Lower leg skin (tissue), 4 donors: ENCODE measurements around the gene GREB1L. TPM values are rescaled to one million over a fixed set of nuclear protein-coding genes. Genes with fewer than 3 reads are reported as not detected.

ENCODE experiments used
- DNase-seq, 2 donors: peaks; one replicate each; pipeline ENCODE4 v3.0.0-alpha.2; 2019; ENCODE audit warnings: low spot score in 2 of 2
- H3K4me3 ChIP-seq: fragments of 200-600 bp; sonication (generic); 2 replicates; pipeline ENCODE4 v1.5.1; 2017; ENCODE audit warnings: mild to moderate bottlenecking, low read depth; ENCODE audit not compliant: poor library complexity, severe bottlenecking
- POLR2A ChIP-seq, 2 donors: fragments of 450-650 bp; IDR thresholded peaks; one replicate each; pipeline ENCODE4 v1.6.1; 2016 to 2017; ENCODE audit warnings: antibody characterized with exemption in 2 of 2, mild to moderate bottlenecking in 1 of 2, moderate library complexity in 1 of 2
- WGBS, 2 donors: methylation state at CpG; one replicate each; pipeline ENCODE4 v1.1.5; 2018; 5-methylcytosine and 5-hydroxymethylcytosine counted together
- intact Hi-C: fragments of 100-400 bp; cut with DNase I; formaldehyde crosslinking; loops from one replicate; pipeline ENCODE4 v1.15.0; 2023; ENCODE audit warnings: low total_unique reads
- total RNA-seq, 4 donors: library from RNA; depleted of rRNA; stranded (reverse); fragments of >200 nt; gene quantifications; one replicate each; pipeline ENCODE4 v1.1.0, GENCODE V29; 2016
- TF ChIP-seq, protein P1 (sequence below), 3 donors: fragments of 450-650 bp; IDR thresholded peaks; one replicate each; pipeline ENCODE4 v1.5.1; 2016; ENCODE audit warnings: antibody characterized with exemption in 3 of 3, mild to moderate bottlenecking in 3 of 3, moderate library complexity in 2 of 3

GREB1L gene
- total RNA-seq, 4 donors from 2014 or later: 1.1 to 6.5 (median 4.0) TPM

DNA sequence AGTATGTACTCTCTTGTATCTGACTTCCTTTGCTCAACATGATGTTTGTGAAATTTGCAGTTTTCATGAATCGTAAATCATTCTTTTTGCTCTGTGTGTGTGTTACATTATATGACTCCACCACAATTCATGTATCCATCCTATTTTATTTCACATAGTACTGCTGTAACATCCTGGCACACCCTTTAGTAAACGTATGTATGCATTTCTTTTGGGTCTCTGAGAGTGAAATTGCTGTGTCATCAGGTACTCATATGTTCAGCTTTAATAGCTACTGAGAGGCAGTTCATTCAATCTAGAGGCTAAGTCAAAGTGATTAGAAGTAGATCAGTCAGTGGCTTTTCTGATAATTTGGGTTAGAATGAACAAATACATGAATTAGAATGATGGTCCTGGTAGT lies 239.7 kb downstream of the GREB1L start:
- no peak overlapping the region for H3K4me3 ChIP-seq
- DNase-seq: no peak
- WGBS, 2 donors: 63 to 66% methylated on average over 2 of the region's 2 CpGs
- TF ChIP-seq, protein P1, sequence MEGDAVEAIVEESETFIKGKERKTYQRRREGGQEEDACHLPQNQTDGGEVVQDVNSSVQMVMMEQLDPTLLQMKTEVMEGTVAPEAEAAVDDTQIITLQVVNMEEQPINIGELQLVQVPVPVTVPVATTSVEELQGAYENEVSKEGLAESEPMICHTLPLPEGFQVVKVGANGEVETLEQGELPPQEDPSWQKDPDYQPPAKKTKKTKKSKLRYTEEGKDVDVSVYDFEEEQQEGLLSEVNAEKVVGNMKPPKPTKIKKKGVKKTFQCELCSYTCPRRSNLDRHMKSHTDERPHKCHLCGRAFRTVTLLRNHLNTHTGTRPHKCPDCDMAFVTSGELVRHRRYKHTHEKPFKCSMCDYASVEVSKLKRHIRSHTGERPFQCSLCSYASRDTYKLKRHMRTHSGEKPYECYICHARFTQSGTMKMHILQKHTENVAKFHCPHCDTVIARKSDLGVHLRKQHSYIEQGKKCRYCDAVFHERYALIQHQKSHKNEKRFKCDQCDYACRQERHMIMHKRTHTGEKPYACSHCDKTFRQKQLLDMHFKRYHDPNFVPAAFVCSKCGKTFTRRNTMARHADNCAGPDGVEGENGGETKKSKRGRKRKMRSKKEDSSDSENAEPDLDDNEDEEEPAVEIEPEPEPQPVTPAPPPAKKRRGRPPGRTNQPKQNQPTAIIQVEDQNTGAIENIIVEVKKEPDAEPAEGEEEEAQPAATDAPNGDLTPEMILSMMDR (IDR thresholded peaks at IDR 0.05): no peak
- TF ChIP-seq POLR2A (IDR thresholded peaks at IDR 0.05): no peak
- intact Hi-C loops: no loop called here

DNA sequence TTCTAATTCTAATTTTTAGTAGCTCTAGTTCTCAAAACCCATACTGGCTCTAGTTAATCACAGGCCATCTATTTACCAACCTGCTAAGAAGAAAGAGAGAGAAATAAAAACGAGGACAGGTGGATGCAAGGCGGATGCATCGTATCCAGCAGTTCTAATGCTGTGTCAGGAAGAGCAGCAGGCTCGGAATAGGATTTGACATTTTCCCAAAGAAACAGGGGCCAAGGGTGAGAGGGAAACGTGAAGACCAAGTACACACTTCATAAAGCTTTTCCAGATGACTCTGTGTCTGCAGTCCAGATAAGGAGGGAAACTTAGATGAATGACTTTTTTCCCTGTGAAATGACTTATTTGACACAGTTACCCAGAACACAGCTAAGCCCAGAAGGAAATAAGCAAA lies 241.0 kb downstream of the GREB1L start:
- TF ChIP-seq, protein P1 (IDR thresholded peaks at IDR 0.05): no peak
- no peak for TF ChIP-seq POLR2A (IDR thresholded peaks at IDR 0.05)
- intact Hi-C loops: no loop called here
- no peak for DNase-seq
- 67 to 68% methylated on average over 5 of the region's 5 CpGs for WGBS, 2 donors
- H3K4me3 ChIP-seq: no peak overlapping the region

DNA sequence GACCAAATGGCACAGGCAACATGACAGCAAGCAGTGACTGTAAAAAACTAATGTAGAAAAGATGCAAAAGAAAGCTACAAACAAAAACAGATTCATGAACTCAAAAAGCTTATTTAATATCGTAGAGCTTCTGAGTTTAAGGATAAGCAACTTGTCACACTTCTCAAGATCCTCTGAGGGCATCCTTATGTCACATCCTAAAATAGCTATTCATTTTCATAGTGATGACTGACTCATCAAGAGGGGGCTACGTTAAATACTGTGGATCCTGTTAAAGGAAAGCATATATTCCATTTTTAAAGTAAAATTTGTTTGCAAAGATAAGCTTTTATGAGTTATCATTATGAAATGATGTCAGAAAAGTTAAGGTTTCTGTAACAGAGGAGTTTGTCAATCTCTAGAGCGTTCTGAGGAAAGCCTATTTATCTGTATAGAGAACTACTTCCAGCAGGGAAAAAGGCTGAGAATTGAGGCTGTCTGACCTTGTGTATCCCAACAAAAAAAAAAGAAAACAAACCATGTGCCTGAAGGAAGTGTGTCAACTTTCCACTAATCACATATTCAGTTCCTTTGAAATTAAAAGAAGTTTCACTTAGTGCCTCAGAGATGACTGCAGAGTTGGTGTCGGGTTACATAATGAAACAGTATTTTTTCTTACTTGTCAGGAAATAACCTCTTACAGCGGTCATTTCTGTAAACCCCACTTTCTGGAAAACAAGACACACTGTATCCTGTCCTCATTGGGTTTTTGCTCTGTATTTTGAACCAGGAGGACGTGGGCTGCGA lies 243.0 kb downstream of the GREB1L start:
- intact Hi-C loops: no loop called here
- no peak for DNase-seq
- TF ChIP-seq, protein P1 (IDR thresholded peaks at IDR 0.05): no peak
- no peak for TF ChIP-seq POLR2A (IDR thresholded peaks at IDR 0.05)
- 61 to 62% methylated on average over 7 of the region's 7 CpGs for WGBS, 2 donors
- H3K4me3 ChIP-seq: no peak overlapping the region

- H3K4me3 ChIP-seq: no peak overlapping the region
- 89 to 91% methylated on average over 3 of the region's 3 CpGs for WGBS, 2 donors
- intact Hi-C loops: no loop called here
Observed at GRCh38 chr18:21486905-21487437, 244.9 kb downstream of the GREB1L start.

DNA sequence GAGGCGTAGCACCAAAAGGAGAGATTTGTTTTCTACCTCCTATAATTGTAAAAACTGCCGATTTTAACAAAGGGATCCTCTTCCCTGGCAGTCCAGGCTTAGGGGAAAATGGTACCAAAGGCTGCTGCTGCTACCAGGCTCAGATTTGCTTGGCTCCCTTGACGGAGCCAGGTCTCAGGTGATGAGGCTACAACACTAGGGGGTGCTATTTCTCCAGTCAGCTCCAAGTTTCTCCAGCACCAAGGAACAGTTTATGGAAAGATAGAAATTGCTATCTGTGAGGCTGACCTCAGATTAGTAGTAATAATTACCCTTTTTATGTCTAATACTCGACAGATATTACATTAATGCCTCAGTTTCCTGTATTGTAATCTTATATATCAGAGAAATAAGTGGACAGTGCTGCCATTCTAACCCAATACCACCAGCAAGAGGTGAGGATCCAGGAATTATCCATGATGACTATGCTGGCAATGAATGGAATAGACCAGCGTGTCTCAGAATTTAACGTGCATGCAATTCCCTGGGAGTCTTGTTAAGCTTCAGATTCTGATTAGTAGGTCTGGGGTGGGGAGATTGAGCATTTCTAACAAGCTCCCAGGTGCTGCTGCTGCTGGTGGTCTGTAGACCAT lies 247.2 kb downstream of the GREB1L start:
- DNase-seq: peak in 1 of 2 donors; percentile 31
- H3K4me3 ChIP-seq: no peak overlapping the region
- TF ChIP-seq, protein P1 (IDR thresholded peaks at IDR 0.05): no peak
- no peak for TF ChIP-seq POLR2A (IDR thresholded peaks at IDR 0.05)
- WGBS, 2 donors: 53 to 57% methylated on average over 6 of the region's 6 CpGs
- intact Hi-C loops: no loop called here

More at GRCh38 chr18:21486905-21487437, 244.9 kb downstream of the GREB1L start:
- no peak for DNase-seq
- TF ChIP-seq, protein P1 (IDR thresholded peaks at IDR 0.05): no peak
- TF ChIP-seq POLR2A (IDR thresholded peaks at IDR 0.05): no peak
